ENCODE data around the gene ROBO1.
A peak's percentile ranks its signal among the peaks of the same experiment; 100 is the strongest.

ROBO1 gene

GRCh38 chr3:78571486-78571885 is 1196.3 kb downstream of the ROBO1 start:
- no peak for DNase-seq

- no peak for DNase-seq
These were observed 1197.3 kb downstream of the ROBO1 start for GRCh38 chr3:78570496-78570895.

- DNase-seq, result no peak
These were observed 1198.0 kb downstream of the ROBO1 start for GRCh38 chr3:78569804-78570203.

- no peak for DNase-seq
These were observed 1202.1 kb downstream of the ROBO1 start for GRCh38 chr3:78565712-78566111.

- DNase-seq, result peak; percentile 92
These were observed 1205.5 kb downstream of the ROBO1 start for GRCh38 chr3:78562328-78562727.
